PC-9 (cell line): ENCODE results near the gene BBS9. TPM values are rescaled to one million over a fixed set of nuclear protein-coding genes. Genes with fewer than 3 reads are reported as not detected.
"Not testable (repeated sequence)": the region's sequence is repeated elsewhere in the genome, so short reads cannot be mapped to it uniquely, and the experiment has no call there.

Source experiments
- BruUV-seq: library from RNA; stranded (reverse); fragments of 400-500 nt; replicated peaks from 2 replicates; lab custom pipeline; 2021; lab: Mats Ljungman, UMichigan
- CTCF ChIA-PET: fragments of 300-600 bp; sonication (Branson Sonifier 250); formaldehyde crosslinking; loops from one replicate; lab custom pipeline; 2022; ENCODE audit warnings: antibody characterized with exemption; lab: Charles Lee
- POLR2A ChIA-PET: fragments of 300-600 bp; sonication (Branson Sonifier 250); formaldehyde crosslinking; loops from one replicate; lab custom pipeline; 2022; ENCODE audit warnings: antibody characterized with exemption; ENCODE audit not compliant: unreplicated experiment; lab: Charles Lee
- DNase-seq, 2 experiments: peaks; one replicate each; pipeline versions ENCODE4 v3.0.0 to v3.0.0-alpha.2; 2015 to 2022; ENCODE audit warnings: mixed read lengths in 1 of 2
- H2AFZ ChIP-seq: fragments of 200-600 bp; sonication (generic); 2 replicates; pipeline ENCODE4 v1.8.1; 2017; ENCODE audit warnings: antibody characterized with exemption
- H3F3A ChIP-seq: fragments of 200-600 bp; sonication (generic); 2 replicates; pipeline ENCODE4 v1.8.1; 2017; ENCODE audit warnings: antibody characterized with exemption, mild to moderate bottlenecking, low read depth; ENCODE audit not compliant: insufficient read depth
- H3K27ac ChIP-seq: fragments of 200-600 bp; sonication (generic); 2 replicates; pipeline ENCODE4 v1.6.1; 2016; ENCODE audit warnings: mixed run types
- H3K27me3 ChIP-seq: fragments of 200-600 bp; sonication (generic); 2 replicates; pipeline ENCODE4 v1.6.1; 2016; ENCODE audit warnings: low read depth, mixed run types; ENCODE audit not compliant: insufficient read depth
- H3K36me3 ChIP-seq: fragments of 200-600 bp; sonication (generic); 2 replicates; pipeline ENCODE4 v1.6.1; 2016; ENCODE audit warnings: low read depth, mixed run types
- H3K4me1 ChIP-seq: fragments of 200-600 bp; sonication (generic); replicated peaks from 2 replicates; pipeline ENCODE4 v1.6.1; 2016; ENCODE audit warnings: mixed run types; ENCODE audit not compliant: insufficient read depth
- H3K4me2 ChIP-seq: fragments of 200-600 bp; sonication (generic); 2 replicates; pipeline ENCODE4 v1.6.1; 2017; ENCODE audit warnings: mixed run types
- H3K4me3 ChIP-seq: fragments of 200-600 bp; sonication (generic); 2 replicates; pipeline ENCODE4 v1.6.1; 2016; ENCODE audit warnings: mixed run types
- H3K79me2 ChIP-seq: fragments of 200-600 bp; sonication (generic); 2 replicates; pipeline ENCODE4 v1.6.1; 2017; ENCODE audit warnings: low read depth, mixed run types
- H3K9me2 ChIP-seq: fragments of 200-600 bp; sonication (generic); 2 replicates; pipeline ENCODE4 v1.8.1; 2017; ENCODE audit warnings: mild to moderate bottlenecking; ENCODE audit not compliant: insufficient read depth
- H3K9me3 ChIP-seq: fragments of 200-600 bp; sonication (generic); 2 replicates; pipeline ENCODE4 v1.8.1; 2016; ENCODE audit warnings: low read depth; ENCODE audit not compliant: insufficient read depth
- H4K20me1 ChIP-seq: fragments of 200-600 bp; sonication (generic); 2 replicates; pipeline ENCODE4 v1.8.1; 2017; ENCODE audit not compliant: insufficient read depth
- CTCF ChIP-seq: fragments of 200-600 bp; sonication (generic); conservative IDR thresholded peaks from 2 replicates; pipeline ENCODE4 v1.6.1; 2017; ENCODE audit warnings: mixed run types, antibody characterized with exemption, mild to moderate bottlenecking, moderate library complexity
- EZH2 ChIP-seq: fragments of 200-600 bp; sonication (generic); IDR thresholded peaks from 2 replicates; pipeline ENCODE4 v1.8.0; 2017; ENCODE audit warnings: antibody characterized with exemption, low read depth
- intact Hi-C: fragments of 100-400 bp; cut with micrococcal nuclease; formaldehyde crosslinking; loops from one replicate; pipeline ENCODE4 v1.10.0; 2022; ENCODE audit not compliant: unreplicated experiment
- total RNA-seq: library from RNA; stranded (reverse); gene quantifications from 2 replicates; pipeline ENCODE4 v1.2.3, GENCODE V29; 2021

Gene BBS9
- total RNA-seq, 1 experiment from 2014 or later = 12.4 TPM

DNA sequence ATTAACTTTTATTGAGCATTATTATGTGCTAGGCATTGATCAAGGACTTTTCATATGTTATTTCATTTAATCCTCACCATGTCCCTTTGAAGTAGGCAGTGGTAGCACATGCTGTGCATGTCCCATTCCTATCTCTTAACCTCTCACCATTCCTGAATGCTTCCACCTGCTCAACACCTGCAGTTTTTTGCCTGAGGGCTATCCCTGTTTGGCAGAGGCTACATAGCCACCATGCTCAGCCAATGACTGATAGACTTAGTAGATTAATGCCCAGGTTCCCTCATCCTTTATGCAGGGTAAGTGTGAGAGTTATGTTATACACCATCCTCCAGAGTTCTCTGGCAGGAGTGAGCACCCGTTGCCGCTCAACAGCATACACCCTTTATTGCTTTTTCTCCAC lies 387.8 kb downstream of the BBS9 start:
- intact Hi-C loops = no loop called here
- CTCF ChIA-PET = no interaction called here

DNA sequence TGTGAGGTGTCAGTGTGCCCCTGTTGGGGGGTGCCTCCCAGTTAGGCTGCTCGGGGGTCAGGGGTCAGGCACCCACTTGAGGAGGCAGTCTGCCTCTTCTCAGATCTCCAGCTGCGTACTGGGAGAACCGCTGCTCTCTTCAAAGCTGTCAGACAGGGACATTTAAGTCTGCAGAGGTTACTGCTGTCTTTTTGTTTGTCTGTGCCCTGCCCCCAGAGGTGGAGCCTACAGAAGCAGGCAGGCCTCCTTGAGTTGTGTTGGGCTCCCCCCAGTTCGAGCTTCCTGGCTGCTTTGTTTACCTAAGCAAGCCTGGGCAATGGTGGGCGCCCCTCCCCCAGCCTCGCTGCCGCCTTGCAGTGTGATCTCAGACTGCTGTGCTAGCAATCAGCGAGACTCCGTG lies 397.6 kb downstream of the BBS9 start:
- H3K27ac ChIP-seq, DNase-seq, BruUV-seq, H2AFZ ChIP-seq, H3K4me1 ChIP-seq, H3K4me2 ChIP-seq, H3K36me3 ChIP-seq, H3K9me2 ChIP-seq, H3K79me2 ChIP-seq, POLR2A ChIA-PET, CTCF ChIA-PET, H4K20me1 ChIP-seq, H3K4me3 ChIP-seq, H3F3A ChIP-seq, H3K9me3 ChIP-seq, intact Hi-C loops, H3K27me3 ChIP-seq: not testable (repeated sequence)

More for the DNA sequence above, 387.8 kb downstream of the BBS9 start:
- Histone ChIP-seq H2AFZ (no peak overlapping the region), H3K36me3 (no peaks in the 10 kb centered on the region), H3K4me3 (no peak overlapping the region), H3K9me3 (no peaks in the 10 kb centered on the region), H3F3A (no peaks in the 10 kb centered on the region), H3K9me2 (no peaks in the 10 kb centered on the region), H4K20me1 (no peaks in the 10 kb centered on the region), H3K27me3 (no peaks in the 10 kb centered on the region), H3K4me1 (no peaks in the 10 kb centered on the region), H3K79me2 (no peaks in the 10 kb centered on the region), H3K4me2 (no peak overlapping the region), H3K27ac (no peak overlapping the region)
- DNase-seq = no peak
- no peak for TF ChIP-seq EZH2
- TF ChIP-seq CTCF = no peak
- no TSS peak for BruUV-seq
- POLR2A ChIA-PET = no interaction called here

DNA sequence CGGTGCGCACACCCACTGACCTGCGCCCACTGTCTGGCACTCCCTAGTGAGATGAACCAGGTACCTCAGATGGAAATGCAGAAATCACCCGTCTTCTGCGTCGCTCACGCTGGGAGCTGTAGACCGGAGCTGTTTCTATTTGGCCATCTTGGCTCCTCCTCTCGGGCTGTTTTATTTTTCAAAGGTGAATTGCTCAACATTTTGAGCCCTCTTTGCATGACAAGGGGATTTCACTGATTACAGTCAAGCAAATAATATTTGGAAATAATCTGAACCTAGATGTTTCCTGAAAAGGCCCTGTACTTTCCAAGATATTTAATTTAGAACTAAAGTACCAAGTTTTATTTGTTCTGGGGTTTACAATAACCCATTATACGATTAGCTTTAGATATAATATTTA lies 398.2 kb downstream of the BBS9 start:
- CTCF ChIA-PET, H3K27me3 ChIP-seq, H3K9me3 ChIP-seq, BruUV-seq, H3K4me1 ChIP-seq, H3K4me2 ChIP-seq, H3K79me2 ChIP-seq, H3K27ac ChIP-seq, H4K20me1 ChIP-seq, H3K9me2 ChIP-seq, intact Hi-C loops, POLR2A ChIA-PET, H3K36me3 ChIP-seq, H3F3A ChIP-seq, H2AFZ ChIP-seq, H3K4me3 ChIP-seq, DNase-seq: not testable (repeated sequence)

DNA sequence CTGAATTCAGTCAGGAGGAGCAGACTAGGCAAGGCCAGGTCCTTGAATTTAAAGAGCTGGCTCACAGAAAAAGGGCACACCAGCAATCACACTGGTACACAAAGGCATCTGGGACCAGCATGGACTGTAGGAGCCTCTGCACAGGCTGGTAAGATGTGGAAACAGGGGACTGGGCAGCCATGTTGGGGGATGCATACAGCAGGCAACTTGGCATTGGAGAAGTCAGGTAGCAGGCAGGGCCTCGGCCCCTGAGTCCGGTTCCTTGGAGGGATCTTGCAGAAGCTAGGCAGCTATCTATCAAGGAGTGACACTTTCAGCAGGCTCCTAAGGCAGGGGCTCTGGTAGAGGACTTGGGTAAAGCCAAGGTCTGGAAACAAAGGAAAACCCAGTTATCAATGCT lies 399.7 kb downstream of the BBS9 start:
- BruUV-seq = no TSS peak
- H3K79me2 ChIP-seq = no peaks in the 10 kb centered on the region
- no peaks in the 10 kb centered on the region for H4K20me1 ChIP-seq
- H3K27ac ChIP-seq = no peak overlapping the region
- no peak overlapping the region for H3K4me3 ChIP-seq
- no peak overlapping the region for H2AFZ ChIP-seq
- no peak for DNase-seq
- no peaks in the 10 kb centered on the region; the same call in 1 of the 2 replicates for H3K9me2 ChIP-seq
- H3K27me3 ChIP-seq = no peaks in the 10 kb centered on the region
- H3K4me2 ChIP-seq = no peak overlapping the region
- no peaks in the 10 kb centered on the region for H3F3A ChIP-seq
- H3K4me1 ChIP-seq = no peaks in the 10 kb centered on the region
- H3K9me3 ChIP-seq = no peaks in the 10 kb centered on the region
- POLR2A ChIA-PET = no interaction called here
- no peaks in the 10 kb centered on the region for H3K36me3 ChIP-seq
- intact Hi-C loops = no loop called here
- TF ChIP-seq EZH2 (no peak), CTCF (no peak)
- CTCF ChIA-PET = no interaction called here
